SK-N-SH treated with all-trans-retinoic acid at 6 μM for 48 hours (cell line): ENCODE results near the gene NCKAP5.

Source experiments
- ARNTL ChIP-seq: fragments of 450-650 bp; formaldehyde crosslinking; IDR thresholded peaks from 2 replicates; pipeline ENCODE4 v1.5.0; 2020; ENCODE audit warnings: low read depth, mild to moderate bottlenecking, moderate library complexity, borderline replicate concordance
- BACH2 ChIP-seq: fragments of 250-450 bp; sonication (Bioruptor Pico); IDR thresholded peaks from 2 replicates; pipeline ENCODE4 v1.9.0; 2021; ENCODE audit warnings: mild to moderate bottlenecking, borderline replicate concordance
- GLIS3 ChIP-seq: fragments of 250-450 bp; sonication (Bioruptor Pico); IDR thresholded peaks from 2 replicates; pipeline ENCODE4 v1.5.0; 2020; ENCODE audit warnings: mild to moderate bottlenecking, moderate library complexity
- PATZ1 ChIP-seq: fragments of 250-450 bp; sonication (Bioruptor Pico); IDR thresholded peaks from 2 replicates; pipeline ENCODE4 v1.8.0; 2020; ENCODE audit warnings: mild to moderate bottlenecking, moderate library complexity, borderline replicate concordance
- PPARA ChIP-seq: fragments of 250-450 bp; sonication (Bioruptor Pico); IDR thresholded peaks from 2 replicates; pipeline ENCODE4 v1.5.0; 2020; ENCODE audit warnings: mild to moderate bottlenecking, borderline replicate concordance
- RARB ChIP-seq: fragments of 250-450 bp; sonication (Bioruptor Pico); IDR thresholded peaks from 2 replicates; pipeline ENCODE4 v1.8.0; 2021; ENCODE audit warnings: mild to moderate bottlenecking, moderate library complexity
- SNAI2 ChIP-seq: fragments of 250-450 bp; sonication (Bioruptor Pico); IDR thresholded peaks from 2 replicates; pipeline ENCODE4 v1.5.0; 2020; ENCODE audit warnings: mild to moderate bottlenecking, moderate library complexity
- TSHZ2 ChIP-seq: fragments of 250-450 bp; sonication (Bioruptor Pico); IDR thresholded peaks from 2 replicates; pipeline ENCODE4 v1.5.0; 2020; ENCODE audit warnings: mild to moderate bottlenecking, moderate library complexity
- ZC3H10 ChIP-seq: fragments of 250-450 bp; sonication (Bioruptor Pico); IDR thresholded peaks from 2 replicates; pipeline ENCODE4 v1.5.1; 2021; ENCODE audit warnings: mild to moderate bottlenecking, moderate library complexity
- ZFP3 ChIP-seq: fragments of 250-450 bp; sonication (Bioruptor Pico); IDR thresholded peaks from 2 replicates; pipeline ENCODE4 v1.5.0; 2020; ENCODE audit warnings: mild to moderate bottlenecking, moderate library complexity
- ZNF565 ChIP-seq: fragments of 450-650 bp; formaldehyde crosslinking; conservative IDR thresholded peaks from 2 replicates; pipeline ENCODE4 v1.5.0; 2020; ENCODE audit warnings: low read depth, mild to moderate bottlenecking, moderate library complexity
- ZNF70 ChIP-seq: fragments of 450-650 bp; formaldehyde crosslinking; IDR thresholded peaks from 2 replicates; pipeline ENCODE4 v1.5.0; 2020; ENCODE audit warnings: mild to moderate bottlenecking, moderate library complexity
- ZNF8 ChIP-seq: fragments of 450-650 bp; formaldehyde crosslinking; IDR thresholded peaks from 2 replicates; pipeline ENCODE4 v1.5.0; 2020; ENCODE audit warnings: mild to moderate bottlenecking, moderate library complexity

- TF ChIP-seq BACH2 (CRISPR knock-in tag) (no peak), PPARA (CRISPR knock-in tag) (no peak), ZNF8 (CRISPR knock-in tag) (no peak), ZNF565 (CRISPR knock-in tag) (no peak), PATZ1 (CRISPR knock-in tag) (no peak), ZC3H10 (no peak), TSHZ2 (CRISPR knock-in tag) (no peak), ZNF70 (CRISPR knock-in tag) (no peak), GLIS3 (no peak), ARNTL (CRISPR knock-in tag) (no peak), SNAI2 (CRISPR knock-in tag) (no peak), RARB (CRISPR knock-in tag) (no peak), ZFP3 (CRISPR knock-in tag) (no peak)
Observed at GRCh38 chr2:132780651-132781050, 787.6 kb downstream of the NCKAP5 start.
